Measurements from ENCODE around the gene ACTN4.
"Not testable (repeated sequence)": the region's sequence is repeated elsewhere in the genome, so short reads cannot be mapped to it uniquely, and the experiment has no call there.

The ACTN4 gene

DNA sequence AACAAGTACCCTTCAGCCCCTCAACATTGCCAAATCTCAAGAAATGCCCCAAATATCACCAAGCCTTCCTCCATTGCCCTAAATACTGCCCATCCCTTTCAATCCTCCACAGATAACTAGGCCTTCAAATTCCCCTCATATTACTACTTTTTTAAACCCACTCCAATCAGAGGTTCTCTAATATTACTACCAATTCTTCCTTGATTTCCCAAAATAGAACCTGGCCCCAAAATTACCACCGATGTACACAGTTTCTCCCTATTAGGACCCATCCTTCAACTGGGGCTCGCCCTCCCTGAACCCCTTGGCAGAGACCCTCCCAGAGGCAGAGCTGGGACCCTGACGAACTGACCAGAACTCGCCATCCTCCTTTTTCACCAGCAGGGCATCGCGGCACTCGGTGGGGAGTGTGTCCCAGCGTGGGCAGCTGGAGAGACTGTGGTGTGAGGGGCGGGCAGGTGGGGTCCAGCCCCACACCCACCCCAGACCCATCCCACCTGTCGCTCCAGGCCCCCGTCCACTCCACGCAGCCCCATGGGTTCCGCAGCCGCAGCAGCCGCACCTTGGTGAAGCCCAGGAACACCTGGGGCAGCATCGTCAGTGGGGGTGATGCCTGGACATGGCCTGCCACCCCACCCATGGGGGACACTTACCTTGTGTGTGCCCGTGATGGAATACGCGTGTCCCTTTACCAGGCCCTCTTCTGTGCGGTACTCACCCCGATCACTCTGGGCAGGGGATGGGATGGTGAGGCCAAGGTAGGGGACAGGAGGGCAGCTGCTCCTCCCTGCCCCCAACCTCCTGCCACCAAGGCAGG is 90.7 kb downstream of the ACTN4 start:
- DNase-seq (ENCODE audit: low read depth): no peak

GRCh38 chr19:38739440-38740256 is 92.2 kb downstream of the ACTN4 start:
- DNase-seq (ENCODE audit: low read depth): no peak

DNA sequence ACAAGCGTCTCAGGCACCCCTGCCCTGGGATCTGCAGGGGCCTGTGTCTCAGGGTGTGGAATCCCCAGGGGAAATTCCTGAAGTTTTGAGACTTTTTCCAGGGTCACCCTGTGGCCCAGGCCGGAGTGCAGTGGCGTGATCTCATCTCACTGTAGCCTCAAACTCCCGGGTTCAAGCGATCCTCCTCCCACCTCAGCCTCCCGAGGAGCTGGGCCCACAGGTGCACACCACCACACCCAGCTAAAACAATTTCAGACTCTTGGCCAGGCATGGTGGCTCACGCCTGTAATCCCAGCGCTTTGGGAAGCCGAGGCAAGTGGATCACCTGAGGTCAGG is 92.8 kb downstream of the ACTN4 start:
- DNase-seq (ENCODE audit: low read depth): no peak

- no peak for DNase-seq (ENCODE audit: low read depth)
Observed at GRCh38 chr19:38740932-38741331, 93.5 kb downstream of the ACTN4 start.

GRCh38 chr19:38741670-38742069 is 94.2 kb downstream of the ACTN4 start:
- no peak for DNase-seq (ENCODE audit: low read depth)

GRCh38 chr19:38742296-38742695 is 94.8 kb downstream of the ACTN4 start:
- DNase-seq (ENCODE audit: low read depth): no peak

GRCh38 chr19:38742906-38743305 is 95.5 kb downstream of the ACTN4 start:
- no peak for DNase-seq (ENCODE audit: low read depth)

DNA sequence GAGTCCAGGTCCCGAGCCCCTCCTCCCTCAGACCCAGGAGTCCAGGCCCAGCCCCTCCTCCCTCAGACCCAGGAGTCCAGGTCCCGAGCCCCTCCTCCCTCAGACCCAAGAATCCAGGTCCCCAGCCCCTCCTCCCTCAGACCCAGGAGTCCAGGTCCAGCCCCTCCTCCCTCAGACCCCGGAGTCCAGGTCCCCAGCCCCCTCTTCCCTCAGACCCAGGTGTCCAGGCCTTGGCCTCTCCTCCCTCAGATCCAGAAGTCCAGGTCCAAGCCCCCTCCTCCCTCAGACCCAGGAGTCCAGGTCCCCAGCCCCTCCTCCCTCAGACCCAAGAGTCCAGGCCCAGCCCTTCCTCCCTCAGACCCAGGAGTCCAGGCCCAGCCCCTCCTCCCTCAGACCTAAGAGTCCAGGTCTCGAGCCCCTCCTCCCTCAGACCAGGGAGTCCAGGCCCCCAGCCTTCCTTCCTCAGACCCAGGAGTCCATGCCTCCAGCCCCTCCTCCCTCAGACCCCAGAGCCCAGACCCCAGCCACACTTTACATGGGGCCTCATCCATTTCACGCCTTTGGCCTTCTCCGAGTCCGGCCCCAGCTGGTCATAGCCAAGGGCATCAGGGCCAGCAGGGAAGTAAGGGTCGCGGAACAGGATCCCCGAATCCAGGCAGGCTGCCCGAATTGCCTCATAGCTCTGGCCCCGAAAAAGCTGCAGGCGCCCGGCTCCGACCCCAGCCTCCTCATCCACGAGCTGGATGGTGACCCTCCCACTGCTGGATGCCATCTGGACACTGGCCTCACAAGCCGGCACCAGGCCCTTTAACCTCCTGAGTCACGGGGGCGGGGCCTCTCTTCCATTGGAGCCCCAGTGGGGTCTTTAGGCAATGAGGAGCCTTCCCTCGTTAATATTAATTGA is 96.2 kb downstream of the ACTN4 start:
- no peak for DNase-seq (ENCODE audit: low read depth)

DNA sequence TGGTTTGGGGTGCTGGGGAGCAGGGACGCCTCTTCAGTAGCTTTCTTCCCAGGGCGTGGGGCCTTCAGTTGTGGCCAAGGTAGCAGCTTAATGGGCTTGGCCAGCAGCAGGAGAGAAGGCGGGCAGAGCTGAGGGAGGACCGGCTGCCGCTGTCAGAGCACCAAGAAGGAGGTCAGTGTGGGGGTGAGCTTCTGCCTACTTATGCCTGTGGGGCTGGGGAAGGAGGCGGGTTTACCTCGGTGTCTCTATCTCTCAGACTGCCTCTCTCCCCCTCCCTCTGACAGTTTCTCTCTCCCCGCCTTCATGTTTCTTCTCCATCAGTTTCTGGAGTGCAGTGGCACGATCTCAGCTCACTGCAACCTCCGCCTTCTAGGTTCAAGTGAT is 96.8 kb downstream of the ACTN4 start, which contains the start of gene CAPN12:
Gene CAPN12, minus strand, starts transcription at position 177 of the 384 bp plus-strand sequence. CDS start 309 bp downstream, outside the sequence.
- no peak for DNase-seq (ENCODE audit: low read depth)

GRCh38 chr19:38744874-38745273 is 97.4 kb downstream of the ACTN4 start:
- DNase-seq (ENCODE audit: low read depth): no peak

DNA sequence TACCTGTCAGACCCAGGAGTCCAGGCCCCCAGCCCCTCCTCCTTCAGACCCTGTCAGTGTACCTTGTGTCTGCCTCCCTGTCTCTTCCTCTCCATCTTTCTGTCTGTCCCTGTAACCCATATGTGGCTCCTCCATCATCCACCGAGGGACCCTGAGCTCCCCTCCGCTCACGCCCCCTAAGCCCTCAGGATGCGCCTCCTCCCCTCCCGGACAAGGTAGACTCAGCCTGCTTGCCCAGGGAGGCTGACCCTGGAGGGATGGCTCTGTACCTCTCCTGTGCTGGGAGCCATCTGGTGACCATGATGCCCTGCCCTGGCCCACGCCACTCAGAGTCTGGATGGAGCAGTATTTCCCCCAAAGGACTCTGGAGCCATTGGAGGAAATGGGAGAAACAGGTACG is 97.9 kb downstream of the ACTN4 start:
- DNase-seq (ENCODE audit: low read depth): no peak

DNA sequence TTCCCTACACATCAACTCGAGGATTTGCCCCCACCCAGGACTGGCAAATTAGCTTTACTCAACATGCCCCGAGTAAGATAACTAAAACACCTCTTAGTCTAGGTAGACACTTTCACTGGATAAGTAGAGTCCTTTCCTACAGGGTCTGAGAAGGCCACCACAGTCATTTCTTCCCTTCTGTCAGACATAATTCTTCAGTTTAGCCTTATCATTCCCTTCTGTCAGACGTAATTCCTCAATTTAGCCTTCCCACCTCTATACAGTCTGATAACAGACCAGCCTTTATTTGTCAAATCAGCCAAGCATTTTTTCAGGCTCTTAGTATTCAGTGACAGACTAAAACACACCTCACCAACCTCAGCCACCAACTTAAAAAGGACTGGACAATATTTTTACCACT is 106.3 kb downstream of the ACTN4 start:
- not testable (repeated sequence) for DNase-seq (ENCODE audit: low read depth)

- not testable (repeated sequence) for DNase-seq (ENCODE audit: low read depth)
Observed at GRCh38 chr19:38754196-38754595, 106.7 kb downstream of the ACTN4 start.

DNA sequence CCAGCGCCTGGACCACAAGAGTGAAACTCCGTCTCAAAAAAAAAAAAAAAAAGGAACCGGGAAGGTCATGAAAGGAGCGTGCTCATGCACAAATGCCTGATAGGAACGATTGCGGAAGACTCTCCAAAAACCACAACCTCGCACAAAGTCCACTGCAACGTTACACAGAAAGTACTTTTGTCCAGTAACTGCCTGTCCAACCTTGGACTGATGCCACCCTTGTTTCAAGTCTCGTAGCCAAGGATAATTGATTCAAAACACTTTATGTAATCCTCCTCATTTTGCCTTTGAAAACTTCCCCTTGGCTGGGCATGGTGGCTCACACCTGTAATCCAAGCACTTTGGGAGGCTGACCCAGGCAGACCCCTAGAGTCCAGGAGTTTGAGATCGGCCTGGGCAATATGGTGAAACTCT is 112.1 kb downstream of the ACTN4 start:
- no peak for DNase-seq (ENCODE audit: low read depth)

GRCh38 chr19:38760805-38761517 is 113.5 kb downstream of the ACTN4 start:
- DNase-seq (ENCODE audit: low read depth): not testable (repeated sequence)

- not testable (repeated sequence) for DNase-seq (ENCODE audit: low read depth)
Observed at GRCh38 chr19:38761884-38762389, 114.5 kb downstream of the ACTN4 start.

GRCh38 chr19:38763795-38764220 is 116.4 kb downstream of the ACTN4 start:
- DNase-seq (ENCODE audit: low read depth): no peak

DNA sequence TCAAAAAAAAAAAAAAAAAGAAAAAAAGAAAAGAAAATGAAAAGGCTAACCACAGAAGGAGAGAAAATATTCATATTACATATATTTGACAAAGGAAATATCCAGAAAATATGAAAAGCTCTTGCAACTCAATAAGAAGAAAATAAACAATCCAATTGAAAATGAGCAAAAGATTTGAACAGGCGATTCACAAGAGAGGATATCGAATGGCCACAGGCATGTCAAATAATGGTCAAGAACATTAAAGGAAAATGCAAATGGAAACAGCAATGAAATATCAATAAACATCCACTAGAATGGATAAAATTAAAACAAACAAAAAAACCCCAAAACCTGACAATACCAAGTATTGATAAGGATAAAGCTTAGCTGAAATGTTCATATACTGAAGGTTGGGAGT is 117.8 kb downstream of the ACTN4 start:
- no peak for DNase-seq (ENCODE audit: low read depth)

GRCh38 chr19:38766276-38767047 is 119.0 kb downstream of the ACTN4 start:
- no peak for DNase-seq (ENCODE audit: low read depth)

GRCh38 chr19:38769635-38770211 is 122.3 kb downstream of the ACTN4 start:
- peak; percentile 11 for DNase-seq (ENCODE audit: low read depth)
